A673 (cell line): Measurements from ENCODE around the gene CIAO3. TPM values are rescaled to one million over a fixed set of nuclear protein-coding genes. Genes with fewer than 3 reads are reported as not detected.

Source experiments
- BruUV-seq: library from RNA; stranded (reverse); fragments of 400-500 nt; replicated peaks from 2 replicates; lab custom pipeline; 2021; lab: Mats Ljungman, UMichigan
- CTCF ChIA-PET: fragments of 300-600 bp; sonication (Branson Sonifier 250); formaldehyde crosslinking; loops from one replicate; lab custom pipeline; 2022; ENCODE audit warnings: antibody characterized with exemption; lab: Charles Lee
- POLR2A ChIA-PET: fragments of 300-600 bp; sonication (Branson Sonifier 250); formaldehyde crosslinking; loops from one replicate; lab custom pipeline; 2022; ENCODE audit warnings: antibody characterized with exemption; ENCODE audit not compliant: low non-redundant PET; lab: Charles Lee
- DNase-seq: peaks from one replicate; pipeline ENCODE4 v3.0.0-alpha.2; 2015; ENCODE audit warnings: low spot score
- H3K27ac ChIP-seq: fragments of 200-600 bp; sonication (generic); 2 replicates; pipeline ENCODE4 v1.5.1; 2016; ENCODE audit warnings: mixed run types, low read depth, mild to moderate bottlenecking, mixed read lengths, antibody characterized with exemption, low read length; ENCODE audit not compliant: poor library complexity, severe bottlenecking
- H3K27me3 ChIP-seq: fragments of 200-600 bp; sonication (generic); replicated peaks from 2 replicates; pipeline ENCODE4 v1.6.1; 2017; ENCODE audit warnings: mixed run types, low read depth, mild to moderate bottlenecking, mixed read lengths, antibody characterized with exemption, low read length; ENCODE audit not compliant: insufficient read depth, poor library complexity
- H3K36me3 ChIP-seq: fragments of 200-600 bp; sonication (generic); 2 replicates; pipeline ENCODE4 v1.6.1; 2016; ENCODE audit warnings: mixed run types, mild to moderate bottlenecking, mixed read lengths, antibody characterized with exemption, low read length; ENCODE audit not compliant: insufficient read depth, poor library complexity, severe bottlenecking
- H3K4me1 ChIP-seq: fragments of 200-600 bp; sonication (generic); 2 replicates; pipeline ENCODE4 v1.6.1; 2017; ENCODE audit warnings: mixed run types, mild to moderate bottlenecking, mixed read lengths, antibody characterized with exemption, low read length; ENCODE audit not compliant: insufficient read depth, poor library complexity, severe bottlenecking
- H3K4me3 ChIP-seq: fragments of 200-600 bp; sonication (generic); 2 replicates; pipeline ENCODE4 v1.5.1; 2016; ENCODE audit warnings: low read depth, mixed run types, mild to moderate bottlenecking, mixed read lengths, low read length; ENCODE audit not compliant: poor library complexity, severe bottlenecking
- H3K9me3 ChIP-seq: fragments of 200-600 bp; sonication (generic); 2 replicates; pipeline ENCODE4 v1.6.1; 2016; ENCODE audit warnings: mixed run types, low read depth, mild to moderate bottlenecking, mixed read lengths, antibody characterized with exemption, low read length; ENCODE audit not compliant: poor library complexity, severe bottlenecking
- CTCF ChIP-seq: fragments of 300-800, 200-600 bp; sonication (generic); conservative IDR thresholded peaks from 2 replicates; pipeline ENCODE4 v1.5.1; 2017; ENCODE audit warnings: low read depth, mild to moderate bottlenecking, antibody characterized with exemption, low read length, moderate library complexity, mixed read lengths
- EZH2 ChIP-seq: fragments of 200-600 bp; sonication (generic); IDR thresholded peaks from 2 replicates; pipeline ENCODE4 v1.6.1; 2017; ENCODE audit warnings: borderline replicate concordance, low read depth, mild to moderate bottlenecking, mixed read lengths, antibody characterized with exemption, low read length; ENCODE audit not compliant: poor library complexity, severe bottlenecking
- intact Hi-C: fragments of 100-400 bp; cut with micrococcal nuclease; formaldehyde crosslinking; loops from one replicate; pipeline ENCODE4 v1.10.0; 2022; ENCODE audit not compliant: unreplicated experiment
- total RNA-seq: library from RNA; stranded (reverse); gene quantifications from 2 replicates; pipeline ENCODE4 v1.2.3, GENCODE V29; 2021

Gene CIAO3
- total RNA-seq, 1 experiment from 2014 or later: 48.4 TPM

GRCh38 chr16:718922-719321 is 21.9 kb downstream of the CIAO3 start:
- ChIA-PET CTCF (interaction anchor here (0.6 to 1.9 kb wide), 3 partner anchors 9 to 295 kb away, joined by 7 to 8 read pairs (median 8); no protein-coding TSS in a partner anchor), POLR2A (no interaction called here)
- Histone ChIP-seq H3K4me1 (peaks cover 8% of the 10 kb centered on the region), H3K27me3 (peaks cover 31% of the 10 kb centered on the region), H3K4me3 (no peak overlapping the region), H3K9me3 (no peaks in the 10 kb centered on the region), H3K36me3 (no peaks in the 10 kb centered on the region), H3K27ac (no peak overlapping the region)
- intact Hi-C loops: loop anchor here (10.0 kb wide), 1 partner anchor 336 kb away; no protein-coding TSS in a partner anchor
- no peak for TF ChIP-seq CTCF
- TF ChIP-seq EZH2: no peak
- DNase-seq: no peak
- no TSS peak for BruUV-seq

GRCh38 chr16:718389-718788 is 22.4 kb downstream of the CIAO3 start:
- no peak overlapping the region for H3K4me3 ChIP-seq
- CTCF ChIA-PET: no interaction called here
- no peak for DNase-seq
- no peaks in the 10 kb centered on the region for H3K9me3 ChIP-seq
- TF ChIP-seq CTCF (no peak), EZH2 (no peak)
- POLR2A ChIA-PET: no interaction called here
- BruUV-seq: no TSS peak
- H3K27ac ChIP-seq: no peak overlapping the region
- peaks cover 31% of the 10 kb centered on the region for H3K27me3 ChIP-seq
- H3K4me1 ChIP-seq: peaks cover 8% of the 10 kb centered on the region
- intact Hi-C loops: loop anchor here (10.0 kb wide), 1 partner anchor 336 kb away; no protein-coding TSS in a partner anchor
- H3K36me3 ChIP-seq: no peaks in the 10 kb centered on the region

GRCh38 chr16:717450-718245 is 23.1 kb downstream of the CIAO3 start:
- Histone ChIP-seq H3K27ac (no peak overlapping the region), H3K9me3 (no peaks in the 10 kb centered on the region), H3K4me1 (peaks cover 8% of the 10 kb centered on the region), H3K36me3 (no peaks in the 10 kb centered on the region), H3K4me3 (no peak overlapping the region), H3K27me3 (peaks cover 31% of the 10 kb centered on the region)
- TF ChIP-seq CTCF (no peak), EZH2 (no peak)
- CTCF ChIA-PET: interaction anchor here (0.6 kb wide), 2 partner anchors 10 to 28 kb away, joined by 3 read pairs; no protein-coding TSS in a partner anchor
- no peak for DNase-seq
- intact Hi-C loops: loop anchor here (10.0 kb wide), 1 partner anchor 337 kb away; no protein-coding TSS in a partner anchor
- BruUV-seq: no TSS peak
- POLR2A ChIA-PET: no interaction called here
